GM23338 (cell line): ENCODE data around the gene SLC6A15. TPM values are rescaled to one million over a fixed set of nuclear protein-coding genes. Genes with fewer than 3 reads are reported as not detected.

ENCODE experiments used
- ATAC-seq: fragments of 200-7000 bp; cut with Tn5 transposase; 3 replicates; pipeline ENCODE4 v1.9.1; 2020
- DNase-seq: peaks from one replicate; pipeline ENCODE4 v3.0.0-alpha.2; 2015; ENCODE audit warnings: low spot score
- H2AFZ ChIP-seq: fragments of 200-600 bp; sonication (generic); 2 replicates; pipeline ENCODE4 v1.8.0; 2016; ENCODE audit warnings: antibody characterized with exemption, mild to moderate bottlenecking, moderate library complexity
- H3F3A ChIP-seq: fragments of 200-600 bp; sonication (generic); replicated peaks from 2 replicates; pipeline ENCODE4 v1.8.0; 2017; ENCODE audit warnings: antibody characterized with exemption, mixed run types, low read depth
- H3K27ac ChIP-seq: fragments of 200-600 bp; sonication (generic); 2 replicates; pipeline ENCODE4 v1.6.1; 2016; ENCODE audit warnings: low read depth
- H3K27me3 ChIP-seq: fragments of 200-600 bp; sonication (generic); 2 replicates; pipeline ENCODE4 v1.8.0; 2016; ENCODE audit warnings: mild to moderate bottlenecking, mixed run types, moderate library complexity; ENCODE audit not compliant: insufficient read depth
- H3K36me3 ChIP-seq: fragments of 200-600 bp; sonication (generic); 2 replicates; pipeline ENCODE4 v1.8.0; 2016; ENCODE audit warnings: mild to moderate bottlenecking; ENCODE audit not compliant: insufficient read depth
- H3K4me1 ChIP-seq: fragments of 200-600 bp; sonication (generic); 2 replicates; pipeline ENCODE4 v1.8.0; 2016; ENCODE audit warnings: mild to moderate bottlenecking, moderate library complexity; ENCODE audit not compliant: insufficient read depth
- H3K4me2 ChIP-seq: fragments of 200-600 bp; sonication (generic); 2 replicates; pipeline ENCODE4 v1.7.1; 2017; ENCODE audit warnings: mixed run types
- H3K4me3 ChIP-seq: fragments of 200-600 bp; sonication (generic); 2 replicates; pipeline ENCODE4 v1.6.1; 2016; ENCODE audit warnings: mixed run types
- H3K79me2 ChIP-seq: fragments of 200-600 bp; sonication (generic); replicated peaks from 2 replicates; pipeline ENCODE4 v1.8.0; 2017; ENCODE audit warnings: mild to moderate bottlenecking; ENCODE audit not compliant: insufficient read depth
- H3K9me2 ChIP-seq: fragments of 200-600 bp; sonication (generic); 2 replicates; pipeline ENCODE4 v1.8.0; 2017; ENCODE audit not compliant: insufficient read depth
- H4K20me1 ChIP-seq: fragments of 200-600 bp; sonication (generic); replicated peaks from 2 replicates; pipeline ENCODE4 v1.8.0; 2017; ENCODE audit warnings: mild to moderate bottlenecking; ENCODE audit not compliant: insufficient read depth
- H3K27ac Mint-ChIP-seq: 2 replicates; pipeline ENCODE4 v1.8.0; 2020; ENCODE audit warnings: inconsistent platforms, mild to moderate bottlenecking, moderate library complexity, mixed read lengths
- H3K27me3 Mint-ChIP-seq: 3 replicates; pipeline ENCODE4 v1.8.0; 2022; ENCODE audit warnings: low read depth, mild to moderate bottlenecking, moderate library complexity, mixed read lengths, inconsistent platforms; ENCODE audit not compliant: insufficient read depth, poor library complexity
- H3K36me3 Mint-ChIP-seq: 3 replicates; pipeline ENCODE4 v1.8.0; 2021; ENCODE audit warnings: low read depth, mild to moderate bottlenecking, inconsistent platforms, moderate library complexity, mixed read lengths
- H3K4me1 Mint-ChIP-seq: 3 replicates; pipeline ENCODE4 v1.8.0; 2020; ENCODE audit warnings: mild to moderate bottlenecking, inconsistent platforms, mixed read lengths
- H3K4me3 Mint-ChIP-seq: 3 replicates; pipeline ENCODE4 v1.8.0; 2021; ENCODE audit warnings: moderate library complexity, mild to moderate bottlenecking, inconsistent platforms, mixed read lengths
- H3K9me3 Mint-ChIP-seq: 3 replicates; pipeline ENCODE4 v1.8.0; 2020; ENCODE audit warnings: moderate library complexity, mild to moderate bottlenecking, inconsistent platforms, mixed read lengths
- CREB1 ChIP-seq: fragments of 250-450 bp; sonication (Bioruptor Pico); IDR thresholded peaks from 2 replicates; pipeline ENCODE4 v1.5.0; 2020; ENCODE audit warnings: low read depth, mild to moderate bottlenecking, moderate library complexity
- EZH2 ChIP-seq: fragments of 200-600 bp; sonication (generic); IDR thresholded peaks from one replicate; pipeline ENCODE4 v1.8.0; 2017; ENCODE audit warnings: antibody characterized with exemption, mild to moderate bottlenecking, low read depth; ENCODE audit not compliant: unreplicated experiment
- EZH2phosphoT487 ChIP-seq: fragments of 200-600 bp; sonication (generic); IDR thresholded peaks from one replicate; pipeline ENCODE4 v1.8.1; 2018; ENCODE audit warnings: antibody characterized with exemption; ENCODE audit not compliant: unreplicated experiment
- JUNB ChIP-seq: IDR thresholded peaks from one replicate; pipeline ENCODE4 v1.6.1; 2016; ENCODE audit warnings: antibody characterized with exemption; ENCODE audit not compliant: unreplicated experiment
- NANOG ChIP-seq: IDR thresholded peaks from 2 replicates; pipeline ENCODE4 v1.6.1; 2016; ENCODE audit warnings: antibody characterized with exemption, borderline replicate concordance
- POLR2AphosphoS5 ChIP-seq: IDR thresholded peaks from 2 replicates; pipeline ENCODE4 v1.6.1; 2016; ENCODE audit warnings: antibody characterized with exemption, low read depth
- STAT1 ChIP-seq: IDR thresholded peaks from one replicate; pipeline ENCODE4 v1.6.1; 2016; ENCODE audit warnings: antibody characterized with exemption; ENCODE audit not compliant: unreplicated experiment
- ZNF114 ChIP-seq: fragments of 250-450 bp; sonication (Bioruptor Pico); IDR thresholded peaks from 2 replicates; pipeline ENCODE4 v1.5.0; 2020; ENCODE audit warnings: mild to moderate bottlenecking, moderate library complexity
- ZNF331 ChIP-seq: fragments of 250-450 bp; sonication (Bioruptor Pico); IDR thresholded peaks from 2 replicates; pipeline ENCODE4 v1.5.0; 2020; ENCODE audit warnings: low read depth, mild to moderate bottlenecking, moderate library complexity
- polyA plus RNA-seq: library from polyadenylated mRNA; unstranded; fragments of >200 nt; fragmentation: Nextera tagmentation; extraction: Ambion mirVana; gene quantifications from 2 replicates; pipeline ENCODE4 v1.2.1, GENCODE V29; 2016
- total RNA-seq: library from RNA; depleted of rRNA; stranded (reverse); fragments of >200 nt; shearing (Covaris generic); gene quantifications from 2 replicates; pipeline ENCODE4 v1.2.3, GENCODE V29; 2014
- TF ChIP-seq, protein P1 (sequence below): IDR thresholded peaks from one replicate; pipeline ENCODE4 v1.6.1; 2018; ENCODE audit warnings: antibody characterized with exemption; ENCODE audit not compliant: unreplicated experiment
- TF ChIP-seq, protein P2 (sequence below): fragments of 250-450 bp; sonication (Bioruptor Pico); IDR thresholded peaks from 2 replicates; pipeline ENCODE4 v1.5.0; 2020; ENCODE audit warnings: mild to moderate bottlenecking, moderate library complexity
- TF ChIP-seq, protein P3 (sequence below), 2 experiments: fragments of 200-600 bp in 1 of 2; sonication (generic) in 1 of 2; conservative IDR thresholded peaks; 2 replicates each; pipeline versions ENCODE4 v1.5.1 to v1.6.1; 2016 to 2017; ENCODE audit warnings: antibody characterized with exemption in 2 of 2, low read depth in 2 of 2, mild to moderate bottlenecking in 2 of 2, moderate library complexity in 1 of 2
- TF ChIP-seq, protein P4 (sequence below): IDR thresholded peaks from 2 replicates; pipeline ENCODE4 v1.6.1; 2016; ENCODE audit warnings: antibody characterized with exemption

Gene SLC6A15
- total and polyA plus RNA-seq, 2 experiments from 2014 or later: 12.1 to 27.9 TPM

DNA sequence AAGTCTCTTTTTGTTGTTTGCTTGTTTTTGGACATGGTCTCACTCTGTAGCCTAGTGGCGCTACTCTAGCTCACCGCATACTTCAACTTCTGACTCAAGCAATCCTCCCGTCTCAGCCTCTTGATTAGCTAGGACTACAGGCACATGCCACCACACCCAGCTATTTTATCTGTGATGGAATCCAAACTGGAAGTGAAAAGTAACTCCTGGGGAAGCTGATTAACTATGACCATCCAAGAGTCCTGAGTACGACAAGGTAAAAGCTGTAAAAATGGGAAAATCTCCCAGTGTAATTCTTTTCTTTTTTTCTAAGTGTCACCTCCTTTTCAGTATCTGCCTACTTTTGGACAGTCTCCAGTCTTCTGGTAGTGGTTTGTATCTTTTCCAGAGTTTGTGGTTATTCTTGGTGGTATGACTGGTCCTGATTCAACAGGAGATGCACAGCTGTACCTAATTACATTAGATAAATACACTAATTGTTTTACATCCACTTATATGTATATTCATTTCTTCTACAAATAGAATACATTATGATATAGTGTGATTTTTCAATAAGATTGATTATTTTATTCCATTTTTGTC lies 97.8 kb downstream of the SLC6A15 start:
- Histone ChIP-seq H3K79me2 (no peaks in the 10 kb centered on the region), H2AFZ (no peak overlapping the region), H3K9me2 (no peaks in the 10 kb centered on the region), H3K36me3 (no peaks in the 10 kb centered on the region), H3F3A (no peaks in the 10 kb centered on the region), H3K27ac (no peak overlapping the region), H3K4me2 (no peak overlapping the region), H4K20me1 (no peaks in the 10 kb centered on the region), H3K4me1 (no peaks in the 10 kb centered on the region), H3K4me3 (no peak overlapping the region), H3K27me3 (peaks cover 14% of the 10 kb centered on the region)
- ATAC-seq: no peak
- H3K4me1 Mint-ChIP-seq: no peaks in the 10 kb centered on the region
- no peak overlapping the region for H3K4me3 Mint-ChIP-seq
- no peak for TF ChIP-seq ZNF331
- no peak for TF ChIP-seq EZH2
- TF ChIP-seq EZH2phosphoT487: no peak
- TF ChIP-seq CREB1 (CRISPR knock-in tag): no peak
- no peak for TF ChIP-seq STAT1
- TF ChIP-seq, protein P1, sequence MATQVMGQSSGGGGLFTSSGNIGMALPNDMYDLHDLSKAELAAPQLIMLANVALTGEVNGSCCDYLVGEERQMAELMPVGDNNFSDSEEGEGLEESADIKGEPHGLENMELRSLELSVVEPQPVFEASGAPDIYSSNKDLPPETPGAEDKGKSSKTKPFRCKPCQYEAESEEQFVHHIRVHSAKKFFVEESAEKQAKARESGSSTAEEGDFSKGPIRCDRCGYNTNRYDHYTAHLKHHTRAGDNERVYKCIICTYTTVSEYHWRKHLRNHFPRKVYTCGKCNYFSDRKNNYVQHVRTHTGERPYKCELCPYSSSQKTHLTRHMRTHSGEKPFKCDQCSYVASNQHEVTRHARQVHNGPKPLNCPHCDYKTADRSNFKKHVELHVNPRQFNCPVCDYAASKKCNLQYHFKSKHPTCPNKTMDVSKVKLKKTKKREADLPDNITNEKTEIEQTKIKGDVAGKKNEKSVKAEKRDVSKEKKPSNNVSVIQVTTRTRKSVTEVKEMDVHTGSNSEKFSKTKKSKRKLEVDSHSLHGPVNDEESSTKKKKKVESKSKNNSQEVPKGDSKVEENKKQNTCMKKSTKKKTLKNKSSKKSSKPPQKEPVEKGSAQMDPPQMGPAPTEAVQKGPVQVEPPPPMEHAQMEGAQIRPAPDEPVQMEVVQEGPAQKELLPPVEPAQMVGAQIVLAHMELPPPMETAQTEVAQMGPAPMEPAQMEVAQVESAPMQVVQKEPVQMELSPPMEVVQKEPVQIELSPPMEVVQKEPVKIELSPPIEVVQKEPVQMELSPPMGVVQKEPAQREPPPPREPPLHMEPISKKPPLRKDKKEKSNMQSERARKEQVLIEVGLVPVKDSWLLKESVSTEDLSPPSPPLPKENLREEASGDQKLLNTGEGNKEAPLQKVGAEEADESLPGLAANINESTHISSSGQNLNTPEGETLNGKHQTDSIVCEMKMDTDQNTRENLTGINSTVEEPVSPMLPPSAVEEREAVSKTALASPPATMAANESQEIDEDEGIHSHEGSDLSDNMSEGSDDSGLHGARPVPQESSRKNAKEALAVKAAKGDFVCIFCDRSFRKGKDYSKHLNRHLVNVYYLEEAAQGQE: no peak
- TF ChIP-seq, protein P2, sequence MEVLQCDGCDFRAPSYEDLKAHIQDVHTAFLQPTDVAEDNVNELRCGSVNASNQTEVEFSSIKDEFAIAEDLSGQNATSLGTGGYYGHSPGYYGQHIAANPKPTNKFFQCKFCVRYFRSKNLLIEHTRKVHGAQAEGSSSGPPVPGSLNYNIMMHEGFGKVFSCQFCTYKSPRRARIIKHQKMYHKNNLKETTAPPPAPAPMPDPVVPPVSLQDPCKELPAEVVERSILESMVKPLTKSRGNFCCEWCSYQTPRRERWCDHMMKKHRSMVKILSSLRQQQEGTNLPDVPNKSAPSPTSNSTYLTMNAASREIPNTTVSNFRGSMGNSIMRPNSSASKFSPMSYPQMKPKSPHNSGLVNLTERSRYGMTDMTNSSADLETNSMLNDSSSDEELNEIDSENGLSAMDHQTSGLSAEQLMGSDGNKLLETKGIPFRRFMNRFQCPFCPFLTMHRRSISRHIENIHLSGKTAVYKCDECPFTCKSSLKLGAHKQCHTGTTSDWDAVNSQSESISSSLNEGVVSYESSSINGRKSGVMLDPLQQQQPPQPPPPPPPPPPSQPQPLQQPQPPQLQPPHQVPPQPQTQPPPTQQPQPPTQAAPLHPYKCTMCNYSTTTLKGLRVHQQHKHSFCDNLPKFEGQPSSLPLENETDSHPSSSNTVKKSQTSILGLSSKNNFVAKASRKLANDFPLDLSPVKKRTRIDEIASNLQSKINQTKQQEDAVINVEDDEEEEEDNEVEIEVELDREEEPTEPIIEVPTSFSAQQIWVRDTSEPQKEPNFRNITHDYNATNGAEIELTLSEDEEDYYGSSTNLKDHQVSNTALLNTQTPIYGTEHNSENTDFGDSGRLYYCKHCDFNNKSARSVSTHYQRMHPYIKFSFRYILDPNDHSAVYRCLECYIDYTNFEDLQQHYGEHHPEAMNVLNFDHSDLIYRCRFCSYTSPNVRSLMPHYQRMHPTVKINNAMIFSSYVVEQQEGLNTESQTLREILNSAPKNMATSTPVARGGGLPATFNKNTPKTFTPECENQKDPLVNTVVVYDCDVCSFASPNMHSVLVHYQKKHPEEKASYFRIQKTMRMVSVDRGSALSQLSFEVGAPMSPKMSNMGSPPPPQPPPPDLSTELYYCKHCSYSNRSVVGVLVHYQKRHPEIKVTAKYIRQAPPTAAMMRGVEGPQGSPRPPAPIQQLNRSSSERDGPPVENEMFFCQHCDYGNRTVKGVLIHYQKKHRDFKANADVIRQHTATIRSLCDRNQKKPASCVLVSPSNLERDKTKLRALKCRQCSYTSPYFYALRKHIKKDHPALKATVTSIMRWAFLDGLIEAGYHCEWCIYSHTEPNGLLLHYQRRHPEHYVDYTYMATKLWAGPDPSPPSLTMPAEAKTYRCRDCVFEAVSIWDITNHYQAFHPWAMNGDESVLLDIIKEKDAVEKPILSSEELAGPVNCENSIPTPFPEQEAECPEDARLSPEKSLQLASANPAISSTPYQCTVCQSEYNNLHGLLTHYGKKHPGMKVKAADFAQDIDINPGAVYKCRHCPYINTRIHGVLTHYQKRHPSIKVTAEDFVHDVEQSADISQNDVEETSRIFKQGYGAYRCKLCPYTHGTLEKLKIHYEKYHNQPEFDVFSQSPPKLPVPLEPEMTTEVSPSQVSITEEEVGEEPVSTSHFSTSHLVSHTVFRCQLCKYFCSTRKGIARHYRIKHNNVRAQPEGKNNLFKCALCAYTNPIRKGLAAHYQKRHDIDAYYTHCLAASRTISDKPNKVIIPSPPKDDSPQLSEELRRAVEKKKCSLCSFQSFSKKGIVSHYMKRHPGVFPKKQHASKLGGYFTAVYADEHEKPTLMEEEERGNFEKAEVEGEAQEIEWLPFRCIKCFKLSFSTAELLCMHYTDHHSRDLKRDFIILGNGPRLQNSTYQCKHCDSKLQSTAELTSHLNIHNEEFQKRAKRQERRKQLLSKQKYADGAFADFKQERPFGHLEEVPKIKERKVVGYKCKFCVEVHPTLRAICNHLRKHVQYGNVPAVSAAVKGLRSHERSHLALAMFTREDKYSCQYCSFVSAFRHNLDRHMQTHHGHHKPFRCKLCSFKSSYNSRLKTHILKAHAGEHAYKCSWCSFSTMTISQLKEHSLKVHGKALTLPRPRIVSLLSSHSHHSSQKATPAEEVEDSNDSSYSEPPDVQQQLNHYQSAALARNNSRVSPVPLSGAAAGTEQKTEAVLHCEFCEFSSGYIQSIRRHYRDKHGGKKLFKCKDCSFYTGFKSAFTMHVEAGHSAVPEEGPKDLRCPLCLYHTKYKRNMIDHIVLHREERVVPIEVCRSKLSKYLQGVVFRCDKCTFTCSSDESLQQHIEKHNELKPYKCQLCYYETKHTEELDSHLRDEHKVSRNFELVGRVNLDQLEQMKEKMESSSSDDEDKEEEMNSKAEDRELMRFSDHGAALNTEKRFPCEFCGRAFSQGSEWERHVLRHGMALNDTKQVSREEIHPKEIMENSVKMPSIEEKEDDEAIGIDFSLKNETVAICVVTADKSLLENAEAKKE (CRISPR knock-in tag): no peak
- TF ChIP-seq NANOG: no peak
- TF ChIP-seq POLR2AphosphoS5: no peak
- TF ChIP-seq, protein P3, sequence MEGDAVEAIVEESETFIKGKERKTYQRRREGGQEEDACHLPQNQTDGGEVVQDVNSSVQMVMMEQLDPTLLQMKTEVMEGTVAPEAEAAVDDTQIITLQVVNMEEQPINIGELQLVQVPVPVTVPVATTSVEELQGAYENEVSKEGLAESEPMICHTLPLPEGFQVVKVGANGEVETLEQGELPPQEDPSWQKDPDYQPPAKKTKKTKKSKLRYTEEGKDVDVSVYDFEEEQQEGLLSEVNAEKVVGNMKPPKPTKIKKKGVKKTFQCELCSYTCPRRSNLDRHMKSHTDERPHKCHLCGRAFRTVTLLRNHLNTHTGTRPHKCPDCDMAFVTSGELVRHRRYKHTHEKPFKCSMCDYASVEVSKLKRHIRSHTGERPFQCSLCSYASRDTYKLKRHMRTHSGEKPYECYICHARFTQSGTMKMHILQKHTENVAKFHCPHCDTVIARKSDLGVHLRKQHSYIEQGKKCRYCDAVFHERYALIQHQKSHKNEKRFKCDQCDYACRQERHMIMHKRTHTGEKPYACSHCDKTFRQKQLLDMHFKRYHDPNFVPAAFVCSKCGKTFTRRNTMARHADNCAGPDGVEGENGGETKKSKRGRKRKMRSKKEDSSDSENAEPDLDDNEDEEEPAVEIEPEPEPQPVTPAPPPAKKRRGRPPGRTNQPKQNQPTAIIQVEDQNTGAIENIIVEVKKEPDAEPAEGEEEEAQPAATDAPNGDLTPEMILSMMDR (conservative IDR thresholded peaks at IDR 0.05; ENCODE audit: low read depth in 2 of 2): no peak
- TF ChIP-seq ZNF114 (CRISPR knock-in tag): no peak
- TF ChIP-seq JUNB: no peak
- TF ChIP-seq, protein P4, sequence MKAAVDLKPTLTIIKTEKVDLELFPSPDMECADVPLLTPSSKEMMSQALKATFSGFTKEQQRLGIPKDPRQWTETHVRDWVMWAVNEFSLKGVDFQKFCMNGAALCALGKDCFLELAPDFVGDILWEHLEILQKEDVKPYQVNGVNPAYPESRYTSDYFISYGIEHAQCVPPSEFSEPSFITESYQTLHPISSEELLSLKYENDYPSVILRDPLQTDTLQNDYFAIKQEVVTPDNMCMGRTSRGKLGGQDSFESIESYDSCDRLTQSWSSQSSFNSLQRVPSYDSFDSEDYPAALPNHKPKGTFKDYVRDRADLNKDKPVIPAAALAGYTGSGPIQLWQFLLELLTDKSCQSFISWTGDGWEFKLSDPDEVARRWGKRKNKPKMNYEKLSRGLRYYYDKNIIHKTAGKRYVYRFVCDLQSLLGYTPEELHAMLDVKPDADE: no peak
- no peaks in the 10 kb centered on the region for H3K36me3 Mint-ChIP-seq
- no peaks in the 10 kb centered on the region for H3K27me3 Mint-ChIP-seq
- no peak for DNase-seq
- H3K27ac Mint-ChIP-seq: no peak overlapping the region
- H3K9me3 Mint-ChIP-seq: no peaks in the 10 kb centered on the region
